ENCODE results near the gene PHACTR3. TPM values are rescaled to one million over a fixed set of nuclear protein-coding genes. Genes with fewer than 3 reads are reported as not detected.

PHACTR3 gene
- total RNA-seq, 1 donor from 2014 or later: not detected

DNA sequence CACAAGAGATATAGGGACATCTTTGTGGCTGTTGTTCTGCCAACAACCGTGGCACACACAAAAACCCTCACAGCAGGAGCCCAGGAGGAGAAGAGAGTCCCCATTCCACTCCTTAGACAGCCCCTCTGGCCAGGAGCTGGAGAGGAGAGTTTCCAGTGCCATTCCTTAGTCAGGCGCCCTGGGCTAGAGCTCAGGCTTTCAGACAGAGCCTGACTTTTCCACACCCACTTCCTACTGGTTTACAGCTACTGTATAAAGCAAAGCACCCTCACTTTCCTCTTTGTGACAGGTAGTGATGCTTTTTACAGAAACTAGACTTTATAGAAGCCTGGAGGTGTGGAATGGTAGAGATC is 183.2 kb downstream of the PHACTR3 start:
- intact Hi-C loops (cut with micrococcal nuclease): no loop called here

DNA sequence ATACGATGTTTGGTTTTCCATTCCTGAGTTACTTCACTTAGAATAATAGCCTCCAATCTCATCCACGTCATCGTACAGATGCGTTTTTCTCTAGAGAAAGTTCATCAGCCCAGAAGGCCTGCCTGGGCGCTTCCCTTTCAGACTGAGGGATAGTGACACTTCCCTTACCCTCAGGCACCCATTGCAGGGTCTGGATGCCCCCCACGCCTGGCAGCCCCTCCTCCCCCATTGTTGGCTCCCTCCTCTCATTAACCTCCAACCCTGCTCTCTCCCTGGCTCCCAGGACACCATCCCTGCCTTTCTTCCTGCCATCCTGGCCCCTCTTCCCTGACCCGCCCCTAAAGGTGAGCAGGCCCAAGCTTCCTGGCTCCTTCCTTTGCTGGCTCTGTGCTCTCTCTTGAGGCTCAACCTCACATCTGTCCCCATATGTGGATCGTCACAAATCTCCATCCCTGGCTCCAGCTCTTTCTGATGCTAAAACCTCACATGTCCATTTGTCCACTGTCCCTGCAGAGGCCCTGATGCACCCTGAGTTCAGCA is 183.9 kb downstream of the PHACTR3 start:
- intact Hi-C loops (cut with micrococcal nuclease): no loop called here

DNA sequence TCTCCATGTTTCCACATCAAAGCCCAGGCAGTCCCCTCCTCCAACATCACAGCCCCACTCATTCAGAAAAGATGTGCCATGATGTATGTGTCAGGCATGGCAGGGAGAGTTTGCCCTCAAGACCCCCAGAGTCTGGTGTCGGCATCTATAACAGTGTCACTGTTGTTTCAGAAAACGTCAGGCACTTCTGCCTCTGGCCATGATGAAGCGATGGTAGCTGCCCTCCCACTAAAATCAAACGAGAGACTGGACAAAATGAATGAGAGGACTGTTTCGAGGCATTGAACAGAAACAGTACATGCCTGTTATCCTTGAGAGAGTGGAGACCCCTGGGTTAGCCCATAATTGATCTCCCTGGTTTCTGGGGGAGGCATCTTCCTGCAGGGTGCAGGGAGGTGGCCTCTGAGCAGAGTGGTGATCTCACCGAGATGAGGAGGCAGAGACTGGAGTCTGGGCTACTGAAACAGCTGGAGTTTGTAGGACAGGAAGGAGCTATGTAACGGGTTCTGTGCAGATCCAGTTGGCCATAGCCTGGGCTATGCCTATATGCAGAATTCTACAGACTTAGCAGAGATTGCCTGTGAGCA is 184.6 kb downstream of the PHACTR3 start:
- intact Hi-C loops (cut with micrococcal nuclease): no loop called here

DNA sequence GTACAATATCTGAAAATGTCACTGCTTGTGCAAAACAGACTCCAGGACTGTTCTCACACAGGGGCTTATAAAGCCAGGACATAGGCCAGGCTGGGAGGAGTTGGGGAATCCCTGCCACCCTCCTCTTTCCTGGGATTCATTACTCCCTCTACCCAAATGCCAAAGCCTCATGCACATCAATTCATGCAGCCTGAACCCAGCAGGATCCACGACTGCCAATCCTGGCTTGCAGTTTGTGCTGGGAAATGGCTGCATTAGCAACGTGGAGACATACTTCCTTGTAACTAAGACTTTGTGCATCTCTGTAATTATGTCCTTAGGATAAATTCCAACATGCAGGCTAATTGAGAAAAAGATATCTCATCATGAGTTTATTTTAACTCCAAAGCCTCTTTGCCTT is 185.3 kb downstream of the PHACTR3 start:
- intact Hi-C loops (cut with micrococcal nuclease): no loop called here

DNA sequence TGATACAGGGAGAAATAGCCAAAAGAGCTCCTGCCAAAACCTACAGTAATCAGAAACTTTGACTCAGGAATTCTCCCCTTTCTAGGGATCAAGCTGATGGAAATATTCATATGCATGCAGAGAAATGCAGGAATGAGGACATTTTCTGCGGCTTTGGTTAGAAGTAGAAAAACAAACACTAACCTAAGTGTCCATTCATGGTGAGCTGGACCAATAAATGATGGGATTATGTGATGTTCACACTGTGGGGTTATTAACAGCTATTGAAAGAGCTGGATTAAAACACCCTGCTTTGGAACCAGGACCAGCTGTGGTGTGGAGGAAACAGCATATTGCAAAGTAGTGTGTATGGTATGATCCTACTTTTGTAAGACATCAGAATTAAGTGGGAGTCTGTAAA is 186.0 kb downstream of the PHACTR3 start:
- intact Hi-C loops (cut with micrococcal nuclease): no loop called here

DNA sequence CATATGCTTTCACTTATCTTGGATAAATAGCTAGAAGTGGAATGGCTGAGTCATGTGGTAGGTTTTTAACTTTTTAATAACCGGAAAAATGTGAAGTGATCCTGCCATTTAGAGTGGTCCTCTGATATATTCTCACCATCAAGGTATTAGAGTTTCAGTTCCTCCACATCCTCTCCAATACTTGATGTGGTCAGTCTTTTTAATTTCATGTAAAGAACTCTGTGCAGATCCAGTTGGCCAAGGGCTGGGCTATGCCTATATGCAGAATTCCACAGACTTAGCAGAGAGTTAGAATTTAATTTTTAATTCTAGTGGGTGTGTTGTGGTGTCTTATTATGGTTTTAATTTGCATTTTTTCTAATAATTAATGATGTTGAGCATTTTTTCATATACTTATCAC is 188.0 kb downstream of the PHACTR3 start:
- intact Hi-C loops (cut with micrococcal nuclease): no loop called here

DNA sequence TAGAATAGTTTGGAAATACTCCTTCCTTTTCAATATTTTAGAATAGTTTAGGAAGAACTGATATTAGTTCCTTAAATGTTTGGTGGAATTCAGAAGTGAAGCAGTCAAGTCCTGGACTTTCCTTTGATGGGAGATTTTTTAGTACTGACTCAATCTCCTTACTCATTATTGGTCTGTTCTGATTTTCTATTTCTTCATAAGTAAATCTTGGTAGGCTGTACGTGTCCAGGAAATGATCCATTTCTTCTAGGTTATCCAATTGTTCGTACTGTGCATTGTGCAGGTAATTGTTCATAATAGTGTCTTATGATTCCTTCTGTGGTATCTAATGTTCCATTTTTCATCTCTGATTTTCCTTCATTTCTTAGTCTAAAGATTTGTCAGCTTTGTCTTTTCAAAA is 190.2 kb downstream of the PHACTR3 start:
- intact Hi-C loops (cut with micrococcal nuclease): no loop called here

DNA sequence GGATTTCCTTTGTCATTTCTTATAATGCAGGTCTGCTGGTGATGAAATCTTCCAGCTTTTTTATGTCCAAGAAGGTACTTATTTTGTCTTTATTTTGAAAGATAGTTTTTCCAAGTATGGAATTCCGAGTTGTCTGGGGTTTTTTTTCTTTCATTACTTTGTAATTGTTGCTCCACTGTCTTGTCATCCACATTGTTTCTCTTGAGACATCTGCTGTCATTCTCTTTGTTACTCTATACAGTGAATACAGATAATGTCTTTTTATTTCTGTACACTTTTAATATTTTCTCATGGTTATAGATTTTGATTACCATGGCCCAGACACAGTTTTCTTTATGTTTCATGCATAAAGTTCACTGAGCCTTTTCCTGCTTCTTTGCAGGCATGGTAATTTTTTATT is 196.0 kb downstream of the PHACTR3 start:
- intact Hi-C loops (cut with micrococcal nuclease): no loop called here

DNA sequence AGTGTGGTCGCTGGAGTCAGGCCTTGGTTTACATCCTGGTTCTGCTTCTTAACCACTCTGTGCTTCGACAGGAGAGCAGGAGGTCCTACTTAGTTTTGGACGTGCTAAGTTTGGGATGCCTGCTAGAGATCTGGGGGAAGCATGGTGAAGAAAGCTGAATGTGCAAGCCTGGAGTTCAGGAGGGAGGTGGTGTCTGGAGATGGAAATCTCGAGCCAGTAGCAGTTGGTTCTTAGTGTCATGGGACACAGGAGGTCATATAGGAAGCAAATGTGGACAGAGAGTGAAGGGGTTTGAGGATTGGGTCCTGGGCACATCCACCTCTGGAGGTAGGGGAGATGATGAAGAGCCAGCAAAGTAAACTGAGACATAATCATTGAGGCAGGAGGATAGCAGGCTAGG is 197.7 kb downstream of the PHACTR3 start:
- intact Hi-C loops (cut with micrococcal nuclease): no loop called here

DNA sequence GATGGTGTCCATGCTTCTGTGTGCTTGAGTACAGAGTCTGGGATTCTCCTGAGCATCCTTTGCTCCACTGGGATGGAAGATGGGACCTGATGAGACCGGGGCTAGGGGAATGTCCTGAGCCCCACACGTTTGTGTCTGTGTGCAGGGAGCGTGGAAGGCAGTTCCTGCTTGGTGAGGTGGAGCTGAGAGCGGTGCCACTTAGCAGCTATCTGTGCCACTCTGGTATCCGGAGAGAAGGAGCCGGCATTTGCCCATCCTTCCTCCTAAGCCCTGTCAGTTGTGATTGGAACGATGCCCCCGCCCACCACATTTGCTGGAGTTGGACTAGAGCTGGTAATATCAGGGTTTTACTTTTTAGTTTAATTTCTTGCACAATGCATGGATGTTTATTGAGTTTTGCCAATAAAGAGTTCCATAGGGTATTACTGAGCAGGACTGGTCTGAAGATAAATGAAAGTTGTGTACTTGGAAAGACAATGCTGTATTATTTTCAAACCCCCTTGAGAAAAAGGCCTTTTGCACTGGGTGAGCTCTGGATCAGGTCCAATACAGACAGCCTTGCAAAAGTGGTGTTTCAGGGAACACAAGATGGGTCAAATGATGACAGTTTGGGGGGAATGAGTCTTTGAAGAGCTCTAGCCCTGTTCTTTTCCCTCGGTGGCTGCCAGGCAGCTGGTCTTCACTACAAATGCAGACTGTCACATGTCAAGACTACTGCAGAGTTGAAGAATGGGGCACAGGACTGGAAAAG is 198.3 kb downstream of the PHACTR3 start:
- intact Hi-C loops (cut with micrococcal nuclease): no loop called here

DNA sequence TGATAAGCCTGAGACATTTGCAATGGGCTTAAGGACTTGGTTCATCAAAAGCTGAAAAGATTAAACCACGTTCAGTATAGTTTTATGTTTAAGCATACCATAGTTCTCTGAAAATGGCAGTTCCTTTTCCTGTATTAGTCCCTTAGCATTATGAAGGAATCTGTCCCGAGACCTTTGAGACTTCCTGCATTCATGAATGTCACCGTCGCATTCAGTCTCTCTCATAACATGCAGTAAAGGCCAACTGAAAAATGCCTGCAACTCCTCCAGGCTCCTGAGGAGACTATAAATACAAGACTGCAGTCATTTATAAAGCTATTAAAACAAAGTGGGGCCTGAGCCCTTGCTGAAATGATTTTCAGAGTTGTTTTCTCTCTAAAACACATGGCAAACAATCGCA is 200.0 kb downstream of the PHACTR3 start:
- intact Hi-C loops (cut with micrococcal nuclease): no loop called here

DNA sequence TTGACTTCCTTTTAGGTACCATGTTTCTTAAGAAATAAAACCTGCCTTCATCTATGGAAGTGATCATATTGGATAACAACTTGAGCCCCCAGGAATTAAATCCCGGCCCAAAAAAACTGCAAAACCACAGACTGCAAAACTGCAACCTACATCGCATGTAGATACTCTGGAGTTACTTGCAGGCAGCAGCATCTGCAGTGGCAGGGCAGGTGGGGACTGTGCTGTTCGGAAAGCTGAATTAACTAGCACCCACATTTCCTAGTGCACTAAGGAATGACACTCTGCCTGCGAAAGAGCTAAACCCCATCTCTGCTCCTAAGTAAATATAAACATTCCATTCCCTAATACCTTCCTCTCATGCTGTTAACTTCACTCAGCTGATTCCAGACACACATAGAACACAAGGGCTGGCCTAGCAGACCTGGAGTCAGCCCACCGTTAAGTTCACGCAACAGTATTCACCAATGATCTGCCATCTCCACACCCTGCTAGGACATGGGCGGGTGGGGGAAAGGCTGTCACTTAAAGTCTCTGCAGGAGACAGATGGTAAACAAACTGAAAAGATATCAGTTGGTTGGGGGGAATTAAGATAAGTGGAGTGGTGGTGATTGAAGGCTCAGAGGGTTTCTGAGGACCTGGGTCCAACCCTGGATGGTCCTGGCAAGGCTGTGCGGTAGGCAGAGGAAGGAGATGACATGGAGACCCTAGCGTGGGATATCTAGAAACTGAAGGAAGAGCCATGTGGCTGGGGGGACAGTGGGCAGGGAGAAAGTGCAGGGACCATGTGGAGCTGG is 200.7 kb downstream of the PHACTR3 start:
- intact Hi-C loops (cut with micrococcal nuclease): no loop called here

DNA sequence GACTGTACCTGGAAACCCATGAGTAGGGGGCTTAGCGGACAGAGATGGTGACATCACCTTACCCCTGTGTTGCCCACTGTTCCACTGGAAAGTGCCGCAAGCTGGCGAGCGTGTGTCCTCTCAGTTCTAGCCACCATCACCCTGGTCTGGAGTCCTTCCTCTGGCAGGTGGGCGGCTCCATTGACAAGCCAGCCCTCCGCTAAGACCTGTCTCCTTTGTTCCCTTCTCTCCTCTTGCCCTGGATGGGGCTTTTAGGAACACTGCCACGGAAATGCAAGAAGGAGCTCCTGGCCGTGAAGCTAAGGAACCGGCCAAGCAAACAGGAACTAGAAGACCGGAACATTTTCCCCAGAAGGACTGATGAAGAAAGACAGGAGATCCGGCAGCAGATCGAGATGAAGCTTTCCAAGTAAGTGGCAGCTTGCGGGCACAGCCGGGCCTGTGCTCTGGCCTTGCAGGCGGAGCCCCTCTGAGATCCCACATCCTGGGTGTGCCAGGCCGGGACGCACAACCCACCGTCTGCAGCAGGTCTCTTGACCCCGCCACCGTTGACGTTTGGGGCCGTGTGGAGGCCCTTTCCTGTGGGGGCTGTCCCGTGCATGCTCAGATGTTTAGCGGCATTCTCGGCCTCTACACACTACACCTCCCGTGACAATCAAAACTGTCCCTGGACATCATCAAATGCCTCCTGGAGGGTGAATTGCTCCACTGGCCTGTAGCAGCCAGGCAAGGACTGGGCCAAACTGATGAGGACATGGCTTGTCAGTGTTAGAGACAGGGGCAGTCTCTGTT is 201.6 kb downstream of the PHACTR3 start:
- intact Hi-C loops (cut with micrococcal nuclease): no loop called here

DNA sequence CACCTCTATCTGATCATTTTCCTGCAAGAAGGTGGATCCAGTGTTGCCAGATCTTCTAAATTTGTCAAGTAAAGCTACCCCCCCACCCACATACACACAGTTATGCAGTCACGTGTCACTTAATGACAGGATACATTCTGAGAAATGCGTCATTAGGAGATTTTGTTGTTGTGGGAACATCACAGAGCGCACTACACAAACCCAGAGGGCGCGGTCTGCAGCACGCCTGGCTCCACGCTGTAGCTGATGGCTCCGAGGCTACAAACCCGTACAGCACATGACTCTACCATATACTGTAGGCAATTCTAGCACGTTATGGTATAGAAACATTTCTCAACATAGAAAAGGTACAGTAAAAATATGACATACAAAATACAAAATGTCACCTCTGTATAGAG is 202.2 kb downstream of the PHACTR3 start:
- intact Hi-C loops (cut with micrococcal nuclease): no loop called here

DNA sequence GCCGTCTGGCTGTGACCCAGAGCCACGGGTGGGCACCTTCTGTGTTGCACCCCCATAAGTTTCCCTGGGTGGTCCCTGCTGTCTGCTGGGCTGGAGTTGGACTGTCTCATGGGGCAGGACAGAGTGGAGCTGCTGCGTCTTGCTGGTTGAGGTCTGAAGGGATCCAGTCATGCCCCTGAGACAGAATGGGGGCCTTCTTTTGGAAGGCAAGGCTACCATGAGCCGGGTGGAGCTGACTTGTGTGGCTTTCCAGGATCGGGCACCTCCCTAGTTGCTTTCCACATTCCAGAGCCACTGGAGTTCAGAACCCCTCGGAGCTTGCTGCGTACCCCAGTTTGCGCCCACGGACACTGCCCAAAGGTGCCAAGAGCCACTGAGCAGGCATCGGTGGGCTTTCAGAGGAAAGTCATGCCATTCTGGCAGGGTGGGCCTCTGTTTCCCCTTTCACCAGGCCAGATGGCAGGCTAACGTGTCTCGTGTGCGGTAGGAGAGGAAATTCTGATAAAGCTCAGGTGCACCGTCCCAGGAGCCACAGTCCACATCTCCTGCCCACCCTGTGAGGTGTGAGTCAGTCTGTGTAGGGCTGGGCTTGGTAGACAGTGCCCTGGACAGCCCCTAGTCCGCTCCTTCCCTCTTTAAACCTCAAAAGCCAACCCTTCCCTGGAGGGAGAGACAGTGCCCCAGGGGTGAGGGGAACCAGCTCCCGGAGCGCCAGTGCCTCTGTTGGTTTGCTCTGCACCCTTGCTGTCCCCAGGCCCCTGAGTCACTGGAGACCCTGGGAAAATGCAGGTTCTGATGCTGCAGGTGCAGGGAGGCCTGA is 203.8 kb downstream of the PHACTR3 start:
- intact Hi-C loops (cut with micrococcal nuclease): no loop called here

DNA sequence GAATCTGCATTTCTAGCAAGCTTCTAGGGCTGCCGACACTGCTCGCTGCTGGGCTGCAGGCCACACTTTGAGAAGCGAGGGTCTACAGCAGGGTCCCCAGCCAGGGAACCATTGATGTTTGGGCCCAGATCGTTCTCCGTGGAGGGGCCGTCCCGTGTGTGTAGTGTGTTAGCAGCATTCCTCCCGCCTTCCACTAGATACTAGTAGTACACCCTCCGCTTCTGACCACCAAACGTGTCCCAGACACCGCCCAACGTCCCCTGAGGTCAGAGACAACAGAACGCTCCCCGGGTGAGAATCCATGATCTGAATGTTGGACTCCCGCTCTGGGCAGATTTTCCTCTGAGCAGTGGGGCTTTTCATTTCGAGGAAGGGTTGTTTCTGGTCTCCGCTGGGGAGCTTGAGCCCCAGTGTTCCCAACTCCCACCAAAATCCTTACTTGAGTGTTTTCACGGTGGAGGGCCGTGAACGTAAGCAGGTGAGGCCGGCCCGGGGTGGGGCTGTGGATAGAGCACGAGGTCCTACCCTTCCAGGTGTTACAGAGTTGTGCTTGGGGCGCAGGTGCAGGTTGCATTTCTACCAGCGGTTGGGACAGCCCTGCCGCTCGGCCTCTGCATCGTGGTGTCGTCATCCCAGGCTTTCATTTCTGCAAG is 204.5 kb downstream of the PHACTR3 start:
- intact Hi-C loops (cut with micrococcal nuclease): no loop called here

DNA sequence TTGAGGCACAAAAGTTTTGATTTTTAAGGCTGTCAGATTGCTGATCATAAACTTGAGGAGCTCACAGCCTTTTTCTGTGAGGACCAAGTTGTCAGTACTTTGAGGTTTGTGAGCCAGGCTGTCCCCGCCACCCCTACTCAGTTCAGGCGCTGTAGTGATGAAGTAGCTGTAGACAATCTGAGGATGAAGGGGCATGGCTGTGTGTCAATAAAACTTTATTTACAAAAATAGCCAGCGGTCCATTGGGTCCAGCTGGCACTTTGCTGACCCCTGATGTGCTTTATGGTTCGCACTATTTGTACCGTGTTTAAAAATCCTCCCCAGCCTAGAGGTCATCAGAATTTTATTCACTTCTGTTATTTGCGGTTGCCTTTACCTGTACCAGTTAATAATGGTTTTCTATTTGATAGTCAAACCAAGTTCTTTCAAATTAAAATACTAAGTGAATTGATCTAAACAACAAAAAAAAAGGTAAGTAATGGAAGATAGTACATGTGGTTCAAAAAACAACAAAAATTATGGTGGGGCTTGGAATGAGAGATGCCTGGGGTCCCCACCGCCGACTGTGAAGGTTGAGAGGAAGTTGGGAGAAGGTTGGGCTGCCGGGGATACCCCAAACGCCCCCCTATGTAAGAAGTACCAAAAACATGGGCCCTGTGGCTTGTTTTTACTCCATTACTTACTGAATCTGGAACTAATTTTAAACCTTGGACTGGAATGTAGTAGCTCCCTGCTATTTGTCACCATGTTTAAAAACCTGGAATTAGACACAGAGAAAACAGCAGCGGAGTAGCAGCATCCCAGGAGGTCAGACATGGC is 205.5 kb downstream of the PHACTR3 start:
- intact Hi-C loops (cut with micrococcal nuclease): no loop called here

DNA sequence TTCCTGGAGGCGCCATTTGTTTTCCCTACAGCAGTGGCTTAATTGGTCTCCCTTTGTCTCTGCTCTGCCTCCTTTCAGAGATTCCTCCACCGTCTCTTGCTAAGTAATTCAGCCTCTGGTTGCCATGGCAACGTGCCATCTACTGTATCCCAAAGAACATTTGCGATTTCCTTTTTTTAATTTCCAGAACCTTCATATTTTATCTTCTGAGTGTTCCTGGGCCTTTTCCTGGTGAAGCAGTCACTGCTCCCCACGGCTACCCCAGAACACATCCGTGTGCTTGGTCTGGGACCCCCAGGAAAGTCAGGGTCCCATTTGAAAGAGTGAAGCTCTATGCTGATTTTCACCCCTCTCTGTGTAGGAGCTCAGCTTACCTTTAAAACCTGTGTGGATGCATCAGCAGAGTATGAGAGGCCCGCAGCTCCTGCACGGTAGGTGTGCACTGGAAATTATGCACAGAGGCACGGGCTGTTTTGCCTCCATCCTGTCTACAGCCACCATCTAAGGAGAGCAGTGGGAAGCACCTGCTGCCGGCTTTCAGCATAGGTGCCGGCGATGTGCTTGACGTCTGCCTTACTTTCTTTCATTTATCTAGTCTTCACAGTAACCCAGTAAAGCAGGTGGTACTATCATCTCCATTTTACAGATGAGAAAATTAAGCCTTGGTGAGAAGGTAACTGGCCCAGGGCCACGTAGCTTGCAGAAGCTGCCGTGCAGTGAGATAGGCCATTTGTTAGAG is 206.3 kb downstream of the PHACTR3 start:
- intact Hi-C loops (cut with micrococcal nuclease): no loop called here

All from T-helper 2 cell treated with Interferon-gamma antibody and Interleukin-4, amounts not matched to agents 100 ng/mL and 5 ng/mL, for 36 hours (primary cell).